Left renal pelvis (tissue), 4 donors: Measurements from ENCODE around the gene GFPT2. TPM values are rescaled to one million over a fixed set of nuclear protein-coding genes. Genes with fewer than 3 reads are reported as not detected.
"Not testable (repeated sequence)": the region's sequence is repeated elsewhere in the genome, so short reads cannot be mapped to it uniquely, and the experiment has no call there.

Source experiments
- DNase-seq, 4 donors: peaks; one replicate each; pipeline ENCODE4 v3.0.0-alpha.2; 2013; ENCODE audit warnings: low read depth in 4 of 4, low spot score in 3 of 4
- polyA plus RNA-seq, 4 donors: library from polyadenylated mRNA; unstranded; fragments of 120-200 nt; gene quantifications; one replicate each; pipeline ENCODE4 v1.2.1, GENCODE V29; 2013; ENCODE audit not compliant: insufficient read length in 4 of 4

GFPT2 gene
- polyA plus RNA-seq, 4 donors = 3.8 to 15.3 (median 5.2) TPM

GRCh38 chr5:180313677-180314505 lies 39.2 kb downstream of the GFPT2 start:
- peak in 1 of 4 donors; percentile 75 for DNase-seq

GRCh38 chr5:180311216-180311615 lies 41.9 kb downstream of the GFPT2 start:
- no peak for DNase-seq

GRCh38 chr5:180306796-180307195 lies 46.3 kb downstream of the GFPT2 start:
- no peak for DNase-seq

GRCh38 chr5:180305481-180305880 lies 47.7 kb downstream of the GFPT2 start:
- DNase-seq = no peak

- no peak for DNase-seq
Measured at GRCh38 chr5:180304431-180305375, 48.4 kb downstream of the GFPT2 start.

DNA sequence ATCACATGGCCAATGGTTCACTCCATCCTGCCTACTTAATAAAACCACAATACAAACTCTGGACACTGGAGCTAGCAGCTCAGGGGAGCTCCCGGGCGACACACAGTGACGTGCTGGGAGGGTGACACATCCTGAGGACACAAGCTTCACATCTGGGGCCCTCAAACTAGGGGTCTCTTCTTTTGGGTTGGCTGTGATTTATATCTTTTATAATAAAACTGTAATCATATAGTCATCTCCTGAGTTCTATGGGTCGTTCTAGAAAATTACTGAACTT lies 49.2 kb downstream of the GFPT2 start:
- DNase-seq = no peak

DNA sequence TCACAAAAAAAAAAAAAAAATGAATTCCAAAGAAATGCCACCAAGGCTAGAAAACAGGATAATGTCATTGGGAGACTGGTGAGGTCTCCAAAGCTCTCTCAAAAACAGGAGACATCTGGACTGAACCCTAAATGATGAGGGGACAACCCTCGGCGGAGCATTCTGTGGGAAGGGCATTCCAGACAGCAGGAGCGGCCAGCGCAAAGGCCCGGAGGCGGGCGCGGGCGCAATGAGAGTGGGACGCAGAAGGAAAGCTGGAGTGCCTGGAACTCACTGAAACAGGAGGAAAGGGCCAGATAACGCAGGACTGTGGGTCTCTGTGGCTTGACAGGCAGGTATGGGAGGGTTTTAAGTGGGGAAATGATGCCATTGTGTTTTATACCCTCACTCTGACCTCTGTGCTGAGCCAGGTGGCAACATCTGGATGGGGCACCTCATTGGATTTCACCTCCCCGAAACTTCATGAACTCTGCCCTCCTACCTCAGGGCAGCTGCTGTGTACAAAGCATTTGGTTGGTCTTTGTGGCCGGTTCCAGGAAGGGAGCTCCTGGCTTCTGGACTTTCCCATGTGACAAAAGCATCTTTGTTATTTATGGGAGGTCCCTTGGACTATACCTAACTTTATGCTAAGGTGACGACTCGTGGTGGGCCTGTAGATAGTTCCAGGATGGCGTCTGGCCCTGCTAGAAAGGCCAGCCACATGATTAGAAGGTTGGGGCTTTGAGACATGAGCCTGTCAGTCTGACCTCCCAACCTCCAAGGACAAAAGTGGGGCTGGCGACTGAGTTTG lies 49.7 kb downstream of the GFPT2 start:
- no peak for DNase-seq

- no peak for DNase-seq
Measured at GRCh38 chr5:180302256-180302655, 50.9 kb downstream of the GFPT2 start.

GRCh38 chr5:180301253-180301652 lies 51.9 kb downstream of the GFPT2 start:
- DNase-seq = no peak

GRCh38 chr5:180299526-180299925 lies 53.6 kb downstream of the GFPT2 start:
- DNase-seq = no peak

DNA sequence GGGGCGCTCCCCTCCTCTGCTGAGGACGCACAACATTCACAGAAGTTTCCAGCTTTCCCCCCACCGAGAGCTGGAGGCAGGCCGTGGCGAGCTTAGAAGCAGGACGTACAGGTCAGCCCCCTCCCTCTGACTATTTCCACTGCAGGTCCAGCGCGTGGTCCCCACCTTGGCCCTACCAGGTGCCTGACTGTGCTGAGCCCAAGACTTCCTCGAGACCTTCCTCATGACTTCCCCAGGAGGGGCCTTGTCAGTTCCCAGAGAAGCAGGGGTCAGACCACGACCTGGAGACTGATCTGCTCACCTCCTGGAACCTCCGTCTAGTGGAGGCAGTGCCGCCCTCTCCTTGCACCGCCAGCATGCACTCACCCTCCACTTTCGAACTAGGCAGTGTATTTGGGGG lies 54.1 kb downstream of the GFPT2 start:
- not testable (repeated sequence) for DNase-seq

GRCh38 chr5:180297587-180298282 lies 55.4 kb downstream of the GFPT2 start:
- no peak for DNase-seq

DNA sequence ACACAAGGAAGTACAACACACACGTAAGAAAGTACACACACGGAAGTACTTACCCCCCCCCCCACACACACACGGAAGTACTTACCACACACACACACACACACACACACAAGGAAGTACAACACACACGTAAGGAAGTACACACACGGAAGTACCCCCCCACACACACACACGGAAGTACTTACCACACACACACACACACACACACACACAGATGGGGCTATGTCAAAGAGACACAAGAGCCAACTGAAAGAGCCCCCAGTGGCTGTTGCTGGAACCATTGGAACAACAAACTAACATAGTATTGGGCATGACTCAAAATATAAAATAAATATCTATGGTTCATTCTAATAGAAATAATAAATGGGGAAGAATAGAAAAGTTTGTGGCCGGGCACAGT lies 56.4 kb downstream of the GFPT2 start:
- no peak for DNase-seq

- no peak for DNase-seq
Measured at GRCh38 chr5:180294913-180295555, 58.1 kb downstream of the GFPT2 start.

GRCh38 chr5:180294411-180294810 lies 58.7 kb downstream of the GFPT2 start:
- no peak for DNase-seq

DNA sequence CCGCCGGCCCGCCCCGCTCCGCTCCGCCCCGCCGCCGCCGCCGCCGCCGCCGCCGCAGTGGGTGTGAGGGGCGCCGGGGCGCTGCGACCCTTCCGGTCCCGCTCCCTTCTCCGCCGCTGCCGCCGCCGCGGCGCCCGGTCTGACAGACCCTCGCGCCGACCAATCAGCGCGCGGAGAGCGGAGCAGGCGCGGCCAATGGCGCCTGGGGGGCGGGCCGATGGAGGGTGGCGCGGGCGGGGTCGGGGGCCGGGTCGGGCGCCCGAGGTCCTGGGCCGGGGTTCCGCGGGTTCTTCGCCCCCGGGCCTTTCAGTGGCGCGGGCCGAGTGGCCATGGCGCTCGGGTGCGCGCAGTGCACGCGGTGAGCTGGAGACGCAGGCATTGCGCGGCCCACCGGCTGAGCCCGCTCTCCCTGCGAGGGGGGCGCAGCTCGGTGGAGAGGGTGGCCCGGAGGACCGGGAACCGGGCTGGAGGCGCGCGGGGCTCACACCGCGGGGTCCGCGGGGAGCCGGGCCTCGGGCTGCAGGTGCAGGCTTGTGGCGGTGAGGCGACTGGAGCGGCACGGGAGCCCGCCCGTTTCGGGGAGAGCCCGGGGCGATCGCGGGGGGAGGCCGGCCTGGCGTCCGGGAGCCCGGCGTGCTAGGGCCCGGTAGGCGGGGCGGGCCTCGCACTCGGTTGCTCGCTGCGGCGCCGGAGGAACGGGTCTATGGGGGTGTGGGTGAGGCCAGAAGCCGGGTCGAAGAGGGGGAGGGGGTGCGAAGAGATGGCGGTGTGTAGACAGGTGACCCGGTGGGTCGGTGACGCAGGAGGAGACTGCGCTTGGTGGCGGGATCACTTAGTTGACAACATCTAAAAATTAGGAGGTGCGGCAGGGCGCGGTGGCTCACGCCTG lies 60.9 kb downstream of the GFPT2 start, which contains the start of gene MAPK9:
TSS of gene MAPK9 (minus strand) at position 141 of the 889 bp plus-strand sequence. CDS start 11,522 bp downstream, outside the sequence.
- DNase-seq = peak in 3 of 4 donors; percentile 72 to 81 (median 75)

- DNase-seq = no peak
Measured at GRCh38 chr5:180291234-180291940, 61.7 kb downstream of the GFPT2 start.
